ENCODE data around the gene ENDOU. TPM values are rescaled to one million over a fixed set of nuclear protein-coding genes. Genes with fewer than 3 reads are reported as not detected.
A peak's percentile ranks its signal among the peaks of the same experiment; 100 is the strongest.

ENDOU gene
- total RNA-seq, 1 donor from 2014 or later: not detected

DNA sequence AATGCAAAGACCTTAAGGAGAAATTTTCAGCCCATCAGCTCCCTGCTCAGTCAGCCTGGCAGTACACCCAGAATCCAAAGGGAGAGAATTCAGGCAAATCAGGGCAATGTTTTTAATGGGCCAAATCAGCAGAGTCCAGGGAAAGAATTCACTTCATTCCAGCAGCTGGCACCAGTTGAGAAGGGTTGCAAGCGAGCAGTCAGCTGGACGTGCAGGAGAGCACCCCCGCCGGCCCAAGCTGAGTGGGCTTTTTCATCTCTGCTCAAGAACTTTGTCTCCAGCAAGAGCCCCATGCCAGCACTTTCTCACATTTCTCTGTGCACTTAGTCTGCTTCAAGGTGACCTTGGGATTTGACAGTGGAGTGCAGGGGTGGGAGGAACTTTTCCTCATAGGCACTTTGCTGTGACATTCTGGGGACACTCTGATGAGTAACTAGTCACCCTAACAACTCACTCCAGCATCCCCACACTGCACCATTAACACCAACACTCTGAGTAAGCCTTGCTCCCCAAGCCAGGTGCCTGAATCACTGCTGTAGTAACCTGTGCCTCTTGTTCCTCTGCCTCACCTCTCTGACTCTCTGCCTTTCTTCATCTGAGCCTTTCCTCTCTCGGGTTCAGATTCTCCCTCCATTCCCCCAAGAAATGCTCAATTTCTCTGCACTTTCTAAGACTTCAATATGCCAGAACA is 2.2 kb downstream of the ENDOU start:
- DNase-seq (ENCODE audit: extremely low read depth, low read depth, low spot score): no peak

DNA sequence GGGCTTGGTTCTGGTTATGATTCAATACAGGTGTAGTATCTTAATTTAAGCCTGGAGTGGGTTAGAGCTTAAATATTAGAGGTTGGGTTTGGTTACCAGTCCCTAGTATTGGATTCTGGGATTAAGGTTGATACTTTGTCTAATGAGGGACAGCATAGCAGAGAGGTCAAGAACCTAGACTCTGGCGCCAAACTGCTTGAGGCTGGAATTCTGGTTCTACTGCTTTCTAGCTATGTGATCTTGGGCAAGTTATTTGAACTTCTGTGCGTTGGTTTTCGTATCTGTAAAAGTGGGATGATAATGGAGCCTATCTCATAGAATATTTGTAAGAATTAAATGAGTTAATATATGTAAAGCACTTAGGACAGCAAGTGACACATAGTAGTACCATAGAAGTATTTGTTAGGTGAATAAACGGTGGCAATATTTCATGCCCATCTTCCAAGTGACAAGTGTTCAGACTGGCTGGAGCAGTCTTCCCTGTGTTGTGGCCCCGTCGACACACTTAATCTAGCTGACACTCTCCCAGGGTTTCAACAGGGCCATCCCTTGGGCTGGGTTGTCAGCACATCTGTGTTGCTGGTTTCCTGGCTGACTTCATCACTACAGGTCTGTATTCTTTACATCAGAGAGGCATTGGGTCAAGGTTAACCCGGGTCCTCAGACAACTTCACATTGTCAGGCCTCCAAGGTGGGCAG is 3.0 kb downstream of the ENDOU start:
- DNase-seq (ENCODE audit: extremely low read depth, low read depth, low spot score): no peak

DNA sequence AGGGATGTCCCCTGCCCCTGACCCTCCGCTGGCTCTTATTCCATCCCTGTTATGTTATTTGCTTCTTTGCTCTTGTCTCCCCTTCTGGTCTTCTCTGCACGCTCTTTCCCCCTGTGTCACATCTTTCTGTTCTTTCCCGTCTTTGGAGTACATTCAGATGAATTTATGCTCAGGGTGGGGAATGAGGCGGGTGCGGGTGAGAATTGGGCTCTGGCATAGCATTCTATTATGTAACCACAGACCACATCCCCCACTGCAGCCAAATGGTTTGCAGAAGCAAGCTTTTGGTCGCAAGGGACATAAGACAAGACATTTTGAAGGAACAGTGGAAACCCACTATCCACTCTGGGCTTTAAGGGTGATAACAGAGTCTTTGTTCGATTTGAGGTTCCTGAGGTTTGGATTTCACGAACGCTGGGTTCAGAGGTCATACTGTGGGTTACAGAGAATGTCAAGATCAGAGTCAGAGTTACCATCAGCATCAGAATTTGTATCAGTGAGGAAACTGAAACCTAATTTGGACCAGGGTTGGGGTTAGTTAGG is 3.8 kb downstream of the ENDOU start:
- DNase-seq (ENCODE audit: extremely low read depth, low read depth, low spot score): no peak

DNA sequence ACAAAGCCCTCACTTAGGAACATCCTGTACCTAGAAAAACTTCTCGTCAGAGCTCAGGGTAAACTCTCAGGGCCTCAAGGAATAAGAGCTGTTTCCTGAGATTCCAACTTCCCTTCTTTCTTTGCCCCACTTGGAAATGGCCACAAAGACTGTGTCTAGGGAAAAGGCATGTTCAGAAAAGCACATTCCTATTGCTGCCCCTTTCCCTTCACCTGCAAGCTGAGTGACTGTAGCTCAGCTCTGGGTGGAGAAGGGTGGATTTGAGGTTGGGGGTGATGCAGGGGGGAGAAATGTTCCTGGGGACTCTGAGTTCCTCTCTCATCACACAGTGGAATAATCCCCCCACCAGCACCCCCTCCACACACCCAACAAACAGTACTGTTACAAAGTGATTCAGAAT is 6.8 kb downstream of the ENDOU start:
- no peak for DNase-seq (ENCODE audit: extremely low read depth, low read depth, low spot score)

DNA sequence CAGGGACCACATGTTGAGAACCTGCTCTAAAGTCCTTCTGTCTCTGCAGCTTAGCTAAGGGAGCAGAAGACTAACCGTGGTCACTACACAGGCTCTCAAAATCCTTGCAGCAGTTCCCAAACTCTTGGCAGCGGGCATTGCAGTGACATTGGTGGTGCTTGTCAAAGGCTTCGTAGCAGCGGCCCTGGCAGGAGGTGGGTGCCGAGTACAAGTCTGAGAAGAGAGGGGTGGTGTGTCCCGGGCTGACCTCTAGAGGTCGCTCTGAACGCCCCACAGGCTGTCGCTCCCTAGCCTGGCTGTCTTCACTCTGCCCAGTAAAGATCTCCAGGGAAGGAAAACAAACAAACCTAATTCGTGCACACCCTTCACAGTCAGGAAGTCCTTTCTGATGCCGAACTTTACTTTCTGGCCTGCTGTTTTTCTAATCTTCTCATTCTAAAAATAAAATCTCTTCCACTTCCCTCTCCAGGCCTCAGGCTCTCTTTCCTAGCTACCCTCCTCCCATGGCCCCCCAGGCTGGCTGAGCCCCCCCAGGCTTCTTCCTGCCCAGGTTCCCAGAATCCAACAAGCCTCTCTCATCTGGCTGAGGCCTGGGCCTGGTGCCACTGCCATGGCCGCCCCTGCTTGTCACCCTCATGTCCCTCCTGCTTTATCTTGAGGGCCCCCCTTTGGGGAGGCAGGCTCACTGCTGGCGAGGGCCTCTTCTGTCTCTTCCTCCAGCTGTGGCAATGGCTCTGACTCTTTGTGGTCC is 7.7 kb downstream of the ENDOU start:
- DNase-seq (ENCODE audit: extremely low read depth, low read depth, low spot score): peak; percentile 66

DNA sequence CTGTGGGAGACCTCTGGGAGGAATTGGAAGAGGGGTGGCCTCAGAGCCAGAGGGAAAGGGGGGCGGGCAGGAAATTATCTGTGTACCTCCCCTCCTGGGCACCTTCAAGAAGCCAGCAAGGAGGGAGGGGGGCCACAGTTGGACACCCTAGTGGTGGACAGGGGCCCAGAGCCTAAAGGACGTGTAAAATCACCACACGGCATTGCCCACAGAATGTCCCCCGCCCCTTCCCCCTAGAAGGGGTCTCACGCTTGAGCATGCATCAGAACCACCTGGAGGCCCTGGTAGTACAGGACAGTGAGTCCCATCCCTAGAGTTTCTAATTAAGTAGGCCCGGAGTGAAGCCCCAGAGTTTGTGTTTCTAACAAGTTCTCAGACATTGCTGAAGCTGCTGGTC is 8.2 kb downstream of the ENDOU start:
- DNase-seq (ENCODE audit: extremely low read depth, low read depth, low spot score): no peak

DNA sequence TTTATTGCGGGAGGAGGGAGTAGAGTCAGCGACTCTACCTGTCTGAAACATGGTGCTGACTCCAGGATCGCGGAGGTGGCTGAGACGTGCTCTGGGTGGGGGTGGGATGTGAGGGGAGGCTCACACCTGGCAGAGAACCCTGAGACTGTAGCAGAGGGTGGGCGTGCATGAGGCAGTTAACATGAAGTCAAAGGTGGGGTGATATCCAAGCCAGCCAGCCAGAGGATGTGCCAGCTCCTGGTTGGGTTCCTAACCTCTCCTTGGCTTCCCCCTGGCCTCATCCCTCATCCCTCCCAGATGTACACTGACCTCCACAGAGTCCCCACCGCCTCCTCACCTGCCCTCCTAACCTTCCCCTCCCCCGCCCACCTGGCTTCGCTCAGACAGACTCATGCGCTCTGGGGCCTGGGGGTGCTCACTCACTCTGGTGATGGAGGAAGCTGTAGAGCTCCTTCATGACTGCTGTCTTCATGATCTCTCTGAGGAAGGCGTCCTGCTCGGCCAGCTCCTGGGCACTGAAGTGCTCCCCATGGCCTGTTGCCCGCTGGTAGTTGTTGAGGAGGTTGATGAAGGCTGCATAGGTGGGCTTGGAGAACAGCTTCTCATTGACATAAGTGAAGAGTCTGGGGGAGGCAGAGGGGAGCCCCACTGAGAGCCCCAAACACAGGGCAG is 9.3 kb downstream of the ENDOU start:
- no peak for DNase-seq (ENCODE audit: extremely low read depth, low read depth, low spot score)

DNA sequence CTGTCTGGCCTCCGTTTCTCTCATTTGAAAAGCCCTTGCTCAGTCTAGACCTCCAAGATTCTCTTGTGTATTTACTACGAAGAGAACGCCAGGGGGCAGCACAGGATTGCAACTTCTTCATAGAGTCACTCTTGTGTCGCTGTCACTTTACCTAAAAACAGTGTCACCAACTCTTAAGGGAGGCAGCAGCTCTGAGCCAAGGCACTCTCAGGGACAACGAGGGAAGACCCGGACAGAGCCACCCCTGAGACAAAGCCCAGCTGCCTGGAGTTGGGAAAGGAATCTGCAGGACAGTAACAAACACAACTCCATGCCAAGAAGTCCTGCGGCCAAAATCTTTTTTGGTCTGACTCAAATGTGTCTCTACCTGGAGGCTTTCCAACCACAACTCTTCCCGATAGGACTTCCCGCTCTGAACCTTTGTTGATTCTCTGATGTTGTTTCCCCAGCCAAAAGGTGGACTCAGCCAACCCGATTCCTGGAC is 9.9 kb downstream of the ENDOU start:
- DNase-seq (ENCODE audit: extremely low read depth, low read depth, low spot score): no peak

DNA sequence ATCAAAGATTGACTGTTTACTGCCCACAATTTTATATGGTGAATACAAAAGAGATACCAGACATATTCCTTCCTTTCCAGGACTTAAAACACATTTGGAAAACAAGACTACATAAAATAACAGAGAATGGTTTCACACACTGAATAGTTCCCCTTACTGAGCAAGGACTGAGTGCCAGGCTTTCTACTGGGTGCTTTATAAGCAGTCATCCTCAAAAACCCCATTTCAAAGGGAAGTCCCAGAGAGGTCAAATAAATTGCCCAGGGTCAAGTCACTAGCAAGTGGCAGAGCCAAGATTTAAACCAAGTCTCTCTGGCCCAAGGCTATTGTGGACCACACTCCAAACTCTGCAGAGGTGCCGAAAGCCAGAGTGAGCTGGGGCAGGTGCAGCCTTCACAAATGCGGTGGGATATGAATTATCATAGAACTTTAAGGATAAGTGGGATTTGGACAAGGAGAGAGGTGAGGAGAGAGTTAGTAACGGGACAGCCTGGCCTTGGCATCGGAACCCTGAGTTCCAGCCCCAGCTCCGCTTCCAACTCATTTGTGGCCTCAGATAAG is 10.4 kb downstream of the ENDOU start:
- DNase-seq (ENCODE audit: extremely low read depth, low read depth, low spot score): no peak

DNA sequence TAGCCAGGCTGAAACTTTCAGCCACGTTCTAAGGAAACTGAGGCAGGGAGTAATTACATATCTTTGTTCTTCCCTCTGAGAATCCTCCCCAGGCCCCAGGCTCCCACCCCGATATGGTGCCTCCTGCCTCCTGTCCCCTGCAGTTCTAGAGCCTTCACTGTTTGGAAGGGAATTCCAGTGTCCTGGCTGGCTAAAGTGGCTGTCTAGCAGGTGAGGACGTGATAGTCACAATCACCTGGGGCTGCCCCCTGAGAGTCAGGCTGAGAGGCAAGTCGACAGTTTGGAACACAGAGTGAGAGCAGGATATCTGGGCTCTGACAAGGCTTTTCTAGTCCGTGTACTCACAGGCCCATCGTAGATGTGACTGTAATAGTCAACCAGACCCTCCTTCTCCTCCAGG is 13.1 kb downstream of the ENDOU start:
- DNase-seq (ENCODE audit: extremely low read depth, low read depth, low spot score): no peak

DNA sequence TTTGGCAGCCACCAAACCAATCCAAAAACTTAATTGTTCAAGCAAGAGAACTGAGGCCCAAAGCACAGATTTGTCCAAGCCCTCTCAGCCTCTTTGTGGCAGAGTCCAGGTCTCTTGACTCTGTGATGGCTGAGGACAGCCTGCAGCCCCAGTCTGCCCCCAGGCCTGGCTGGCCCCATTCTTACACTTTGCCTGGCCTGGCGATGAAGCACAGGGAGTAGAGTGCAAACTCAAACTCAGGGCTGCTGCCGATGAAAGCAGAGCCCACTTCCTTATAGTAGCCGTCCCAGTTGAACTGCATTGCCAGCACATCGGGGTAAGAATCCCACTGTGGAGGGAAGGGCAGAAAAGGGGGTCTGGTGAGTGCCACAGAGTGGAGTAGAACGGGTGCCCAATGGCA is 13.8 kb downstream of the ENDOU start:
- no peak for DNase-seq (ENCODE audit: extremely low read depth, low read depth, low spot score)

DNA sequence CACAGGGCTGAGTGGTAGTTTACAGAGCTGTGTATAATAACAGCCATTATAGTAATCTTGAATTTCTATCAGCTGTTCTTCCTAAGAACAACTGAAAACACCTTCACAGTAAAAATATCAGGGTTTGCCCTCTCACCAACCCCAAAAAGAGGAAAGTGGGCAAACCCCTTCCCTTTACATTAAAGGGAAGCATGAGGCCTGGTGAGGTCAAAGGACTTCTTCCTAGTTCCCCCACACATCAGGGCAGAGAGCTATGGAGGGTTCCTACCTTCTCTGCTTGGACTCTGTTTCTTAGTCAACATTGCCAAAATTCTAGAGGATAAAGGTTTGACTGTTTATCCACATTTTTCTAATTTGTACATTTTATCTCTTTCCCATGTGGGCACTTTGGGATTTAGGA is 15.0 kb downstream of the ENDOU start:
- DNase-seq (ENCODE audit: extremely low read depth, low read depth, low spot score): no peak

DNA sequence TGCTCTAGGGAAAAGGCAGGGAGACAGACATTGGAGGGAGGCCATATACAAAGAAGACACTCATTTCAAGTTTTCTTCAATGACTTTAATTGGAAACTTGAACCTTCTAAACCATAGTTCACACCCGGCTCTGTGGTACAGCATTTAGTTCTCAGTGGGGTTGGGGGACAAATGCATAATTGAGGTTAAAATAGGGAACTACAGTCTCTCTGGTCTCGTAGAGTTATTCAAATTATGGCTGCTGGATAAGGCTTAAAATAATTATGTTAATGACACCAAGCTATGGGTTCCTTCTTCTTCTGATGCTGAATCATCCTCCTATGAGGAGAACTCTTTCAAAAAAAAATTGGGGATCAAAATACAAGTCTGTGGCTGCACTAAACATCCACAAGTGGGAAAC is 15.6 kb downstream of the ENDOU start:
- no peak for DNase-seq (ENCODE audit: extremely low read depth, low read depth, low spot score)

DNA sequence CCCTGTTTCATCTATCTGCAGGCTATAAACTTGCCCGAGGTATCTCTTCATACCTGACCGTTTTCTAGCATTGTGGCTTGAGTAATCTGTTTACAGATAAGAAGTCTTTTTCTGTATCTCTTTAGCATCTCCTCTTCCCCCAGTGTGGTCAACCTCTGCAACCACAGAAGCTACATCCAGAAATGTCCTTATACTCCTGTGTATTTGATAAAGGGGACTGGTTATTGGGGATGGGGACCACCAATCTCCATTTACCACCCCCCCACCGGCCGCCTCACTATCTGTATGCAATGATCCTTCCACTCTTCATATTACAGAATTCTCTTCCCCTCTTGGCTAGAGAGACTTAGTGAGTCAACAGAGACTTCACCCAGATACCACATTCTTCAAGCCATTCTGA is 16.1 kb downstream of the ENDOU start:
- DNase-seq (ENCODE audit: extremely low read depth, low read depth, low spot score): no peak

DNA sequence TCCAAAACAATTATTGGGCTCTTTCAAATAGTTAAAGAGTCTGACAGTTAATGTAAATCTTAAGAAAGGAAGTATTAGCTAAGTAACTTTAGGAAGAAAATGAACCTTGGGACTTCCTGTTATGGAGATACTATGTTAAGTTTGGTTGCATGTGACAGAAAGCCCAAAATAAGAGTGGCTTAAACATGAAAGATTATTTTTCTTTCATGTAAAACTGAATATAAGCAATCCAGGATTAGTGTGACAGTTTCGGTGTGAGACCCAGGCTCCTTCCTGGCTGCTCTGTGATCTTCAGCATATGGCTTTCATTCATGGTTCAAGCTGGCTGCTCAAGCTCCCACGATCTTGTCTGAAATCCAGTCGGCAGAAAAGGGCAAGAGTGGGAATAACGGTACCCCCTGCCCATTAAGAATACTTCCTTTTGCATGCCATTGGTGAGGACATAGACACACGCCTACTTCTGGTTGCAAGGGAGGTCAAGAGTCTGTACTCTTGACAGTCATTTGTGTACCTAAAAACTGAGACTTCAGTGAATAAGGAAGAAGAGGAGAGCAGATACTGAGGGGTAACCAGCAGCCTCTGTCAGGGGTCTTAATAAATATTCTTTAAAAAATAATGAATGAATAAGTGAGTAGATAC is 17.3 kb downstream of the ENDOU start:
- no peak for DNase-seq (ENCODE audit: extremely low read depth, low read depth, low spot score)

DNA sequence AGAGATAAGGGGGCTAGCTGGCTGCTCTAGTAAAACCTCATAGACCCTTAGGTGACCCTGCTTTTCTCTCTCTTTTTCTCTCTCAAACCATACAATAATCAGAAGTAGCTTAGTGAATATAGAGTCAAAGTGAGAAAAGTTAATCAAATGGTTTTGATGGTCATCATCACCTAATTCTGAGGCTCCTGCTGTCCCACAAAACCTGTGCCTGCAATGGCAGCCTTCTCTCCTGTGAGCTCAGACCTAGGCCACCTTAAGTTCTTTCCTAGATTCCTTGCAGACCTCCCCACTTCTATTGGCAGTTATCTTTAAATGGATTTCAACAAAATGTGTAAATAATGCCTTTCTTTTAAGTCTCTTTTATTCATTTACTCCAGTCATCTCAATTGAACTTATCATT is 17.9 kb downstream of the ENDOU start:
- no peak for DNase-seq (ENCODE audit: extremely low read depth, low read depth, low spot score)

DNA sequence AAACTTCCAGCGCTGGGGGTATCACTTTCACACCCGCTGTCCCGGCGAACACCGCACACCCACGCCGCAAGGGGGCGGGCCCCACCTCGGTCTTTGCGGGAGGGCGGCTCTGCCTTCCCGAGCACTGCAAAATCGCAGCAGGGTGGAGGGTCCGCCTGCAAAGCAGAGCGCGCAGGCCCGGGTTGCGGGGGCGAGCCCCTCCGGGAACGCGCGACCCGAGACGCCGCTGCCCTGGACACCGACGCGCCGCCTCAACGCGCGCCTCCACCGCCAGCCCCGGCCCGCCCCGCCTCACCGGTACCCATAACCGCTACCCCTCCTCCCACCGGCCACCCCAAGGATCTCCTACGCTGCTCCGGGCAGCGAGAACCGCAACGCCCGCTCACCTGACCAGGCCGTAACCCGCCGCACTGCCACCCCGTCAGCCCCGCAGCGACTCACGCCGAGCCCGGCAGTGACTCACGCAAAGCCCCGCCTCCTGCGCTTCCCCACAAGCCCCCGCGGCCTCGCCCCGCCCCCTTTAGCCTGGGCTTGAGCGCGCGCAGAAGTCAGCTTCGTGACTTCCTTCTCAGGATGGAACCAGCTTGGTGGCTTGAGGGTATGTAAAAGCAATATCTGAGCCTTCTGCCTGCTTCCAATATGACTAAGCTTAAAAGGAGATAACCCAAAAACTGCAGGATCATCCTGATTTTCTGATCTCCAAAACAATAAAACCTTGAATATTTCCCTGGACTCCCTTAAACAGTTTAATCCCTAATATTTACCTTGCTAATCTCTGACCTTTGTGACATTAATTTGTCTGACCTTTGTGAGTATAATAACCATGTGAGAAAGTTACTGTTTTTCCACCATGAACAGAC is 19.5 kb downstream of the ENDOU start, which contains the start of gene RPAP3:
Gene RPAP3 (minus strand): TSS at position 465 of the 860 bp plus-strand sequence. CDS start 3,190 bp downstream, outside the sequence.
- DNase-seq (ENCODE audit: extremely low read depth, low read depth, low spot score): no peak

DNA sequence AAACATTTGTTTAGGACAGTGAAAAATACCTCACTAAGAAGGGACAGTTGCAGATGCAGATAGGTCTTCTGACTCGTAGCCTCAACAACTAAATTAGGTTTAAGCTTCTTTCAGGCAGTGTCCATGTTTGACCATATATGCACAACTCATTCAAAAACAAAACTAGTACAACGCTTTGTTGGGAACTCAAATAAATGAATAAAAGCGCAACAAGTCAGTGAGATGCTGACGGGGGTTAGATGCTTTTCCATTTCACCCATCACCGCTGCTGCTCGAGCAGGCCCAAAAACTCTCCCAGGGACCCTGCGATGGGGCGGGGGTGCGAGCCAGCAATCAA is 20.1 kb downstream of the ENDOU start:
- DNase-seq (ENCODE audit: extremely low read depth, low read depth, low spot score): no peak

DNA sequence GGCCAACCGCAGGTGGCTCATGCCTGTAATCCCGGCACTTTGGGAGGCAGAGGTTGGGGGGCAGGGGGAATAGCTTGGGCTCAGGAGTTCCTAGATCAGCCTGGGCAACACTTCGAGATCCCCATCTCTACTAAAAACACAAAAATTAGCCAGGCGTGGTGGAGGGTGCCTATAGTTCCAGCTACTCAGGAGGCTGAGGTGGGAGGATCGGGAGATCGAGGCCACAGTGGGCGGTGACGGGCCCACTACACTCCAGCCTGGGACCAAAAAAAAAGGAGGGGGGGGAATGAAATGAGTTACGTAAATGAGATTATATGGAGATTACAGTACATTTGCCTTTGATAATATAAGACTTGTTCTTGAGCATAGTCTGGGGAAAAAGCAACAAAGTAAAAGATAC is 20.6 kb downstream of the ENDOU start:
- DNase-seq (ENCODE audit: extremely low read depth, low read depth, low spot score): no peak
